HUES48 (cell line): ENCODE measurements around the gene CARD19.

Experiments used
- H3K27ac ChIP-seq: one replicate; pipeline ENCODE4 v1.7.0; 2013; ENCODE audit warnings: low read depth, low read length, inconsistent platforms
- H3K27me3 ChIP-seq: 2 replicates; pipeline ENCODE4 v1.6.1; 2013; ENCODE audit warnings: mild to moderate bottlenecking, low read length; ENCODE audit not compliant: control insufficient read depth, insufficient read depth
- H3K36me3 ChIP-seq: 2 replicates; pipeline ENCODE4 v1.6.1; 2013; ENCODE audit warnings: low read length; ENCODE audit not compliant: control insufficient read depth, insufficient read depth
- H3K4me1 ChIP-seq: 2 replicates; pipeline ENCODE4 v1.6.1; 2013; ENCODE audit warnings: mild to moderate bottlenecking, low read length; ENCODE audit not compliant: control insufficient read depth, insufficient read depth
- H3K4me3 ChIP-seq: 2 replicates; pipeline ENCODE4 v1.5.1; 2013; ENCODE audit warnings: mild to moderate bottlenecking, low read depth, low read length
- H3K9ac ChIP-seq: 2 replicates; pipeline ENCODE4 v1.6.1; 2013; ENCODE audit warnings: mild to moderate bottlenecking, low read depth, low read length, moderate library complexity
- H3K9me3 ChIP-seq: 2 replicates; pipeline ENCODE4 v1.6.1; 2013; ENCODE audit warnings: low read length; ENCODE audit not compliant: control insufficient read depth, insufficient read depth

The CARD19 gene

GRCh38 chr9:93090091-93090655 lies 5.8 kb upstream of the CARD19 start:
- no peaks in the 10 kb centered on the region for H3K4me1 ChIP-seq
- no peaks in the 10 kb centered on the region for H3K27me3 ChIP-seq
- no peaks in the 10 kb centered on the region for H3K36me3 ChIP-seq
- no peak overlapping the region for H3K27ac ChIP-seq
- no peaks in the 10 kb centered on the region for H3K9me3 ChIP-seq
- no peak overlapping the region for H3K4me3 ChIP-seq
- no peak overlapping the region for H3K9ac ChIP-seq

GRCh38 chr9:93091056-93091452 lies 5.0 kb upstream of the CARD19 start:
- Histone ChIP-seq H3K27me3 (no peaks in the 10 kb centered on the region), H3K36me3 (no peaks in the 10 kb centered on the region), H3K4me3 (no peak overlapping the region), H3K4me1 (no peaks in the 10 kb centered on the region), H3K27ac (no peak overlapping the region), H3K9ac (no peak overlapping the region), H3K9me3 (no peaks in the 10 kb centered on the region)

- H3K9me3 ChIP-seq: no peaks in the 10 kb centered on the region
- H3K4me3 ChIP-seq: no peak overlapping the region
- H3K4me1 ChIP-seq: no peaks in the 10 kb centered on the region
- no peaks in the 10 kb centered on the region for H3K36me3 ChIP-seq
- H3K27ac ChIP-seq: no peak overlapping the region
- no peaks in the 10 kb centered on the region for H3K27me3 ChIP-seq
- H3K9ac ChIP-seq: no peak overlapping the region
Measured at GRCh38 chr9:93091453-93092081, 4.5 kb upstream of the CARD19 start.

GRCh38 chr9:93092251-93092991 lies 3.6 kb upstream of the CARD19 start:
- H3K27me3 ChIP-seq: peaks cover 5% of the 10 kb centered on the region; the same call in 1 of the 2 replicates
- H3K9ac ChIP-seq: no peak overlapping the region
- H3K4me1 ChIP-seq: peaks cover 7% of the 10 kb centered on the region
- H3K36me3 ChIP-seq: no peaks in the 10 kb centered on the region
- H3K27ac ChIP-seq: no peak overlapping the region
- no peaks in the 10 kb centered on the region for H3K9me3 ChIP-seq
- no peak overlapping the region for H3K4me3 ChIP-seq

- Histone ChIP-seq H3K27ac (no peak overlapping the region), H3K4me3 (no peak overlapping the region), H3K4me1 (peaks cover 7% of the 10 kb centered on the region), H3K9me3 (no peaks in the 10 kb centered on the region), H3K27me3 (peaks cover 5% of the 10 kb centered on the region; the same call in 1 of the 2 replicates), H3K36me3 (no peaks in the 10 kb centered on the region), H3K9ac (no peak overlapping the region)
Measured at GRCh38 chr9:93093127-93093876, 2.7 kb upstream of the CARD19 start.

- Histone ChIP-seq H3K9me3 (no peaks in the 10 kb centered on the region), H3K27ac (no peak overlapping the region), H3K9ac (no peak overlapping the region), H3K27me3 (peaks cover 5% of the 10 kb centered on the region; the same call in 1 of the 2 replicates), H3K4me3 (no peak overlapping the region), H3K36me3 (no peaks in the 10 kb centered on the region), H3K4me1 (peaks cover 7% of the 10 kb centered on the region)
Measured at GRCh38 chr9:93093877-93094657, 1.9 kb upstream of the CARD19 start.

GRCh38 chr9:93094658-93095204 lies 1.3 kb upstream of the CARD19 start:
- Histone ChIP-seq H3K27me3 (peaks cover 5% of the 10 kb centered on the region; the same call in 1 of the 2 replicates), H3K36me3 (no peaks in the 10 kb centered on the region), H3K9ac (peak overlapping the region; percentile 29; the same call in 1 of the 2 replicates), H3K27ac (peak overlapping the region; percentile 87), H3K4me1 (peaks cover 7% of the 10 kb centered on the region), H3K9me3 (no peaks in the 10 kb centered on the region), H3K4me3 (peak overlapping the region; percentile 54)

GRCh38 chr9:93095205-93096130 lies 549 bp upstream of the CARD19 start:
- peak overlapping the region; percentile 87 for H3K27ac ChIP-seq
- H3K27me3 ChIP-seq: peaks cover 5% of the 10 kb centered on the region; the same call in 1 of the 2 replicates
- no peaks in the 10 kb centered on the region for H3K36me3 ChIP-seq
- H3K9me3 ChIP-seq: no peaks in the 10 kb centered on the region
- H3K9ac ChIP-seq: peak overlapping the region; percentile 29; the same call in 1 of the 2 replicates
- H3K4me3 ChIP-seq: peak overlapping the region; percentile 54
- peaks cover 7% of the 10 kb centered on the region for H3K4me1 ChIP-seq

GRCh38 chr9:93096811-93097382 lies 880 bp downstream of the CARD19 start:
- Histone ChIP-seq H3K9me3 (no peaks in the 10 kb centered on the region), H3K36me3 (no peaks in the 10 kb centered on the region), H3K9ac (no peak overlapping the region), H3K4me1 (peaks cover 7% of the 10 kb centered on the region), H3K27me3 (peaks cover 5% of the 10 kb centered on the region; the same call in 1 of the 2 replicates), H3K27ac (no peak overlapping the region), H3K4me3 (peak overlapping the region; percentile 87)
